HG03432 (cell line): ENCODE measurements around the gene RPS19.

Experiments
- ATAC-seq: cut with Tn5 transposase; IDR thresholded peaks from one replicate; pipeline ENCODE4 v1.9.1; 2021; ENCODE audit warnings: mild to moderate bottlenecking, moderate library complexity; ENCODE audit not compliant: unreplicated experiment

Gene RPS19

GRCh38 chr19:41897181-41897580 is 37.1 kb downstream of the RPS19 start:
- no peak for ATAC-seq

DNA sequence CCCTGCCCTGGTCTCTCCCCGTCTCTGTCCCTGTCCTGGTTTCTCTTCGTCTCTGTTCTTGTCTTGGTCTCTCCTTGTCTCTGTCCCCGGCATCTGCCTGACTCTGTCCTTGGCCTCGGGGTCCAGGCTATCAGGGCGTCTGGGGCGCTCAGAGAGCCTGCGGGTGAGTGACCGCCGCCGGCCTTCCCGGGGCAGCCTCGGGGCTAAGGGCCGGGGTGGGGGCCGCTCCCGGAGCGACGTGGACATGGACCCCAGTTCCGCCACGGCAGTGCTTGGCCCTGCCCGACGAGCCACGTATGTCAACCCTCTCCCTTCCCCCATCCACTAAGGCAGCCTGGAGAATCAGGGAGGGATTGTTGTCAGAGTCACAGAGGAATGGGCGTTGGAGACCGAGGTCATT is 37.8 kb downstream of the RPS19 start:
- ATAC-seq = no peak

DNA sequence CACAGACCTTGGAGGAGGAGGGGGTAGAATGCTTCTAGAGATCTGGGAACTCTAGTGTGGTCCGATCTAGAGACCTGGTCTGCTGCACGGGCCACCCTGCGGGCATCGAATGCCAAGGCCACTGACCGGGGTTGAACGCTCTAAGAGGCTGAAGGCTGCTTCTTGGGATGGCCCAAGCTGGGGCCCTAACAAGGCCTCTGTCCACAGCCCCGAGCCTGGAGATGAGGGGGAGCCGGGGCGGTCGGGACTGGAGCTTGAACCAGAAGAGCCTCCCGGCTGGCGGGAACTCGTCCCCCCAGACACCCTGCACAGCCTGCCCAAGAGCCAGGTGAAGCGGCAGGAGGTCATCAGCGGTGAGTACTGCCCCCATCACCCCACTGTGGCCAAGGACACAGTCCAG is 38.2 kb downstream of the RPS19 start:
- ATAC-seq = no peak

- no peak for ATAC-seq
These were observed 41.8 kb downstream of the RPS19 start for GRCh38 chr19:41901707-41902360.

- ATAC-seq = no peak
These were observed 42.5 kb downstream of the RPS19 start for GRCh38 chr19:41902594-41902993.

GRCh38 chr19:41903193-41903953 is 43.3 kb downstream of the RPS19 start:
- ATAC-seq = no peak

DNA sequence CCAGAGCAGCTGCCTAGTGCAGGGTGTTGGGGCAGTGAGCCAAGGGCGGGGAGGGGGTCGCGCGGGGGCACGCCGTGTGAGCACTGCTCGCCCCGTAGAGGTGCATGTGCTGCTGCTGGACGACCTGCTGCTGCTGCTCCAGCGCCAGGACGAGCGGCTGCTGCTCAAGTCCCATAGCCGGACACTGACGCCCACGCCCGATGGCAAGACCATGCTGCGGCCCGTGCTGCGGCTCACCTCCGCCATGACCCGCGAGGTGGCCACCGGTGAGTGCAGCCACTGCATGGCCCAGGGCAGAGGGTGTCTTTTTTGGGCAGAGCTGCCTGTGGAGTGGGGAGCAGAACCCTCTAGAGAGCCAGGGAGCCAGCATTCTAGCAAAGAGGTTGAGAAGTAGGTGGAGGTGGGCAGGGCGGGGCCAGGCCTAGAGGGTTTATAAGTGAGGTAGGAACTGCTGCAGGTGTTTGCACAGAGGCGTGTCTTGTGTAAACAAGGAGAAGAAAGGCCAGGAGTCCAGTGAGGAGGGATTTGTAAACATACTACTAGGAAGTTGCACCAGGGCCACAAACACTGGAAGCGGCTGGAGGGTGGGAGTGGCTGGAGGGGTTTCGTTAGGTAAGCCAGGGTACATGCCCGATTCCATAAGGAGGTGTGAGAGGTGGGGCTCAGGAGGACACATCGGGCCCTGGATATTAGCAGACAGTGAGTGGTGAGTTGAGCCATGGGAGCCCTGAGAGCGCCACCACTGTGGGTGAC is 44.2 kb downstream of the RPS19 start:
- no peak for ATAC-seq

DNA sequence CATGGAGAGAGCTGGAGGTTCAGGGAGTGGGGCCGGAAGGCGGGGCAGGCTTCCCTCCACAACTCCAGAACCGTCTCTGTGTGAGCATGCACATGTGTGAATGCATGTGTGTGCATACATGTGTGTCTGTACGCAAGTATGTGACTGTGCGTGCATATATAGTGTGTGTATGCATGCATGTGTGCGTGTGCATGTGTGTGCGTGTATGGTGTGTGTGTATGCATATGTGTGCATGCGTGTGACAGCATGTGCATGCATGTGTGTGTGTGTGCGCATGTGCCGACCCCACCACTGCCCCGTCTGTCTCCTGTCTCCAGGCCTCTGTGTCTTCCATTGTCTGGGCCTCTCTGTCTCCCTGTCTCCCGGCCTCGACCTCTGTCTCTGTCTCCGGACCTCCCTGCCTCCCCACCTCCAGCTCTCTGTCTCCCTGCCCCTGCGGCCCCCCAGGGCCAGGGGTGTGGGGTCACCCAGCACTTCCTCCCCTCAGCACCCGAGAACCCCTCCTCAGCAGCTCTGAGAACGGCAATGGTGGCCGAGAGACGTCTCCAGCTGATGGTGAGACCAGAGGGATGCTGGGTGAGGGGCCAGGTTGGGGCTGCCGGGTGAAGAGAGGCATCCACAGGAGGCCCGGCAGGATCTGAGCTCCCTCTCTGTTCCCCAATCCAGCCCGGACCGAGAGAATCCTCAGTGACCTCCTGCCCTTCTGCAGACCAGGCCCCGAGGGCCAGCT is 45.4 kb downstream of the RPS19 start:
- ATAC-seq = no peak

DNA sequence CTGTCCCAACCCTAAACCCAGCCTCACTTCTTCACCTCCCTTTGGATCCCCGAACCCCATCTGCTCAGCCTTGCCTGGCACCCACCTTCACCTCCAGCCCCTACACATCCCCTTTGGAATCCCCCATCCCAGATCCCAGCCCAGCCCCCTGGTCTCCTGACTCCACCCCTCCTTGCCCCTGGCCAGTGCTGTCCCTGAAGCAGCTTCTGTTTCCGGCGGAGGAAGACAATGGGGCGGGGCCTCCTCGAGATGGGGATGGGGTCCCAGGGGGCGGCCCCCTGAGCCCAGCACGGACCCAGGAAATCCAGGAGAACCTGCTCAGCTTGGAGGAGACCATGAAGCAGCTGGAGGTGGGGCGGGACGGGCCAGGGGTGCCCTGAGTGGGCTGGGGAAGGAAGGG is 46.2 kb downstream of the RPS19 start:
- no peak for ATAC-seq

DNA sequence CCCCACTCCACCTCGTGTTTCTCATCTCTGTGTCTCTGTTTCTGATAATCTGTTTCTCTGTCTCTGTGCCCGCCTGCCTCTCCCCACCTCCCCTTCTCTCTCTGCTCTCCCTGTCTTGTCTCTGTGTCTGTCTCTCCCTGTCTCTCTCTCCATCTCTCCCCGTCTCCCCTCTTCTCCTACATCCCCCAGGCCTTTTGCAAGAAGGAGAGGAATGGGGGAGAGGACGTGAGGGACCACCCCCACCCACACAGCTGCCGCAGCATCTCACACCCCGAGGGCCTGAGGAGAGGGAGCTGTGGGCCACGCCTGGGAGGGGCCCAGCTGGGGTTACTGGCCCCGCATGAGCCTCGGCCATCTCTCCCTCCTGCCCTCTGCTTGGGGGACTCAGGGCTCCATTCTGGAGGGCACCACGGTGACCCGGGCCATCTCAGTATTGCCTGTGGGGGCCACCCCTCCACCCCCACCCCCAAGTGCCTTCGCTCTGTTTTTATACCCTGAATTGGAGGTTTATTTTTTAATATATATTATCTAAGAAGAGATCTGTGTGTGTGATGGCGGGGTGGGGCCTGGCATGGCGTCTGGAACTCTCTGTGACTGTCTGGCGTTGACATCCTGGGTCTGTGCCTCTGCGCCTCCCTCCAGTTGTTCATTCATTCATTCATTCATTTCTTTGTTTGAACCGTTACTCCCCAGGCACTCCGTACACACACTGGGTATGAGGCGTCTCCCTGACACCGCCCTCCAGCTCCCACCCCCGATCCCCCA is 47.0 kb downstream of the RPS19 start:
- ATAC-seq = no peak

DNA sequence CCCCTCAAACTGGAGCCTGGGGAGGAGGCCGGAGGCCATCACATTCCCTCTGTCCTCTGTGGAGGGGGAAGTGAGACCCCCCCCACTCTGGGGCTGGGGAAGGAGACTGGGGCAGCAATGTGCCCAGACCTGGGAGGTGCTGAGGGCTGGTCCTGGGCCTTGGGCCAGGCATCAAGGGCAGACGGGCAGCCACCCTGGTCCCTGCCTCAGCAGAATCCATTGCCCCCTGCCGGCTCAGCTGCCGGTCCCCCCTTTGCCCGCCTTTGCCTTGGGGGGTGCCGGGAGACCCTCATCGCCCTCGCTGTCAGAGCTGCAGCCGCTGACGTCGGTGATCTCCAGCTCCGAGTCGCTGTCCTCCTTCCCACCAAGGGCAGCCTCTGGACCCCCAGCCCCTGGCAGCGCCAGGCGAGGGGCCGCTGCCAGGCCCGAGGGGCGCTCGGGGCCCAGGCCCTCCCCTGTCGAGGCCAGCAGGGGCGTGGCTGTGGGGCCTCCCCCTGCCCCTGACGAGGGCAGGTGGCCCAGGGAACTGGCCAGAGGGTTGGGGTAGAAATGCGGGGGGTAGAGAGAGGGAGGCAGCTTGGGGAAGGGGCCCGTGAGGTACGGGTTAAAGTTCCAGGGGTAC is 48.0 kb downstream of the RPS19 start:
- no peak for ATAC-seq

DNA sequence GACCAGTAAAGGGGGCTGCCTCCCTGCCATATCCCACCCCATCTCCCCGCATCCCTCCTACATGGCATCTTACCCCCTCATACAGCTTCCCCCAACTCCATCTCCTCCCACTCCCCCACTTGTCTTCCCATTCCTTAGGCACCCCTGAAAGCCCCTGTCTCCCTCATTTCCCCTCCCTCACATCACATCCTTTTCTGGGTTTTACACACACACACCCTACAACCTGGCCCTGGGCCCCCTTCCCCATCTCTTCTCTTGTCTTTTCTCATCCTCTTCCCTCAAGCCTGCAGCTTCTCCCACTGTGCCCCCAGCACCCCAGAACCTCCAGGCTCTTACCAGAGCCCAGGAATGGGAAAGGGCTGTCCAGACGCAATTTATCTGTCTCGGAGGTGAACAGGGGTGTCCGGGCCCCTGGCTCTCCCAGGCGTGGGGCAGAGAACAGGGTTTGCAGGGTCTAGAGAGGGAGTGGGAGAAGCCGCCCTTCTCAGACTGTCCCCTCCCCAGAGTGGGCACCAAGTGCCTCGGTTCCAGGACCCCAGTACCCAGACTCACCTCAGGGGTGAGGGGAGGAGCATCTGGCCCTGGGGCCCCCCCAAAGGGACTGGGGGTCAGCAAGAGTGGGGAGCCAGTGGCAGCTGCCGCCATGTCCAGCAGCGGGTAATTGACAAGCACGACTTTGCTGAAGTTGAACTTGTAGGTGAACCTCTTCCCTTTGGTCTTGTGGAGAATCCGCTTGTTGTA is 48.8 kb downstream of the RPS19 start:
- ATAC-seq = no peak

GRCh38 chr19:41909706-41910105 is 49.7 kb downstream of the RPS19 start:
- ATAC-seq = no peak

DNA sequence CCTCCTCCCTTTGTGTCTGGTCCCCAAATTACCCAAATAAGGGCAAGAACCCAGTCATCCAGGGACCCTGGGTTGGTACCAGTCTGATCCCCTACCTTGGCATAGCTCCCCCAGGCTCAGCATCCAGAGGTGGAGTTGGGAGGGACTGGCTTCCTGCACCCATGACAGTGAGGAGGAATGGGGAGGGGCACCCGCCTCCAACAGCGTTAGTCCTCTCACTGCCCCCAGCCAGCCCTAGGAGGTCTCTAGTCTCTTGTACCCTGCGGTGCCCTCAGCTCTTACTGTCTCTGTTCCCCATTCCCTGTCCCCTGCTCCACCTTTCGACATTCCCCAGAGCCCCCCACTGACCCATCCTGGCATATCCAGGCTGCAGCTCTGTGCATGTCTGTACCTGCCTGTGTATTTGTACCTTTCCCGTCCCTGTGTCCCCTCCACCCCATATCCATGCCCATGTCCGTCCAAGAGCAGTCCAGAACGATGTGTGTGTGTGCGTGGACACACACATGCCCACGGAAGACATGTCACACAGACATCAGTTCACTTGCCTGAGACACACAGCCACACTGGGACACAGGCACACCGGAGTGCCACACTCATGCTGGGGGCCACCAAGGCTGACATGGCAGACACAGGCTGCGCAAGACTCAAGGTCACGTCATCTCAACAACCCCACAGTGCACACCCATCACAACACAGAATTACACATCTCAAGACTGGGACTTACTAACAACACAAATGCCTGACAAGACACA is 50.4 kb downstream of the RPS19 start:
- no peak for ATAC-seq

DNA sequence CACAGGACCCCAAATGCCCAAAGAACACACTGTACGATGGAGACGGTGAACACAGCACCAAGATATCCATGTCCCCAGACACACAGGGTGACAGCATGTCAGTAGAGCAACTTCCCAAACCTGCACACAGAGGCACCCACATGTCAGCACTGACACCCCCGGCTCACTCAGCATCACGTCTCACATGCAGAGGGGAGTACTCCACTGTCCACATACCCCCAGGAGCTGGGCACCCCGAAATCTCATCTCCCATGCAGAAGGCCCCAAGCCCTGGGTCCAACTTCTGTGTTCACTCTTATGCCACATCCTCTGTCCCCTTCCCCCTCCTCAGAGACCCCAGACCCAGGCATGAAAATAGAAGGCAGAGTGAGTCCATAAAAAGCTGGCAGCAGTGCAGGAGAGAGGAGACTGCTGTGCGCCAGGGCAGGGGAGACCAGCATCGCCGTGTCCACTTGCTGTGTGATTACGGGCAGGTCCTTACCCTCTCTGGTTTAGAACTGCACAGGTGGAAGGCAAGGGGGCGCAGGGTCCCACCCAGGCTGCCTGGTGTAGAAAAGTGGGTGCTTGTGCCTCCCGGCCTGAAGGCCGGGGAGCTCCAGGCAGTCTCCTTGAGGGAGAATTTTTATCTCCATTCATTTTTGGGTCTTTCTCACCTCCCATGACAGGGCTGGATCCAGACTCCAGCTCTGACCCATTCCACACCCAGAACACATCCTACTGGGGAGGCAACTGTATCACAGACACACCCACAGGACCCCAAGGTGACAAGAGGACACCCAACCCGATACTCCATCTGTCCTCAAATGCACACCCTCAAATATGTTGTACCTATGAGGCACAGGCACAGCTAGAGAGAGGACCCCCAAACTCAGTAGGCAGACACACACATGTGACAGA is 51.2 kb downstream of the RPS19 start:
- no peak for ATAC-seq

- no peak for ATAC-seq
These were observed 52.1 kb downstream of the RPS19 start for GRCh38 chr19:41911889-41912731.
